PC-9 (cell line): Measurements from ENCODE around the gene OOSP1. TPM values are rescaled to one million over a fixed set of nuclear protein-coding genes. Genes with fewer than 3 reads are reported as not detected.

Experiments used
- BruUV-seq: library from RNA; stranded (reverse); fragments of 400-500 nt; replicated peaks from 2 replicates; lab custom pipeline; 2021; lab: Mats Ljungman, UMichigan
- CTCF ChIA-PET: fragments of 300-600 bp; sonication (Branson Sonifier 250); formaldehyde crosslinking; loops from one replicate; lab custom pipeline; 2022; ENCODE audit warnings: antibody characterized with exemption; lab: Charles Lee
- POLR2A ChIA-PET: fragments of 300-600 bp; sonication (Branson Sonifier 250); formaldehyde crosslinking; loops from one replicate; lab custom pipeline; 2022; ENCODE audit warnings: antibody characterized with exemption; ENCODE audit not compliant: unreplicated experiment; lab: Charles Lee
- DNase-seq, 2 experiments: peaks; one replicate each; pipeline versions ENCODE4 v3.0.0 to v3.0.0-alpha.2; 2015 to 2022; ENCODE audit warnings: mixed read lengths in 1 of 2
- H2AFZ ChIP-seq: fragments of 200-600 bp; sonication (generic); 2 replicates; pipeline ENCODE4 v1.8.1; 2017; ENCODE audit warnings: antibody characterized with exemption
- H3F3A ChIP-seq: fragments of 200-600 bp; sonication (generic); 2 replicates; pipeline ENCODE4 v1.8.1; 2017; ENCODE audit warnings: antibody characterized with exemption, mild to moderate bottlenecking, low read depth; ENCODE audit not compliant: insufficient read depth
- H3K27ac ChIP-seq: fragments of 200-600 bp; sonication (generic); 2 replicates; pipeline ENCODE4 v1.6.1; 2016; ENCODE audit warnings: mixed run types
- H3K27me3 ChIP-seq: fragments of 200-600 bp; sonication (generic); 2 replicates; pipeline ENCODE4 v1.6.1; 2016; ENCODE audit warnings: low read depth, mixed run types; ENCODE audit not compliant: insufficient read depth
- H3K36me3 ChIP-seq: fragments of 200-600 bp; sonication (generic); 2 replicates; pipeline ENCODE4 v1.6.1; 2016; ENCODE audit warnings: low read depth, mixed run types
- H3K4me1 ChIP-seq: fragments of 200-600 bp; sonication (generic); replicated peaks from 2 replicates; pipeline ENCODE4 v1.6.1; 2016; ENCODE audit warnings: mixed run types; ENCODE audit not compliant: insufficient read depth
- H3K4me2 ChIP-seq: fragments of 200-600 bp; sonication (generic); 2 replicates; pipeline ENCODE4 v1.6.1; 2017; ENCODE audit warnings: mixed run types
- H3K4me3 ChIP-seq: fragments of 200-600 bp; sonication (generic); 2 replicates; pipeline ENCODE4 v1.6.1; 2016; ENCODE audit warnings: mixed run types
- H3K79me2 ChIP-seq: fragments of 200-600 bp; sonication (generic); 2 replicates; pipeline ENCODE4 v1.6.1; 2017; ENCODE audit warnings: low read depth, mixed run types
- H3K9me2 ChIP-seq: fragments of 200-600 bp; sonication (generic); 2 replicates; pipeline ENCODE4 v1.8.1; 2017; ENCODE audit warnings: mild to moderate bottlenecking; ENCODE audit not compliant: insufficient read depth
- H3K9me3 ChIP-seq: fragments of 200-600 bp; sonication (generic); 2 replicates; pipeline ENCODE4 v1.8.1; 2016; ENCODE audit warnings: low read depth; ENCODE audit not compliant: insufficient read depth
- H4K20me1 ChIP-seq: fragments of 200-600 bp; sonication (generic); 2 replicates; pipeline ENCODE4 v1.8.1; 2017; ENCODE audit not compliant: insufficient read depth
- CTCF ChIP-seq: fragments of 200-600 bp; sonication (generic); conservative IDR thresholded peaks from 2 replicates; pipeline ENCODE4 v1.6.1; 2017; ENCODE audit warnings: mixed run types, antibody characterized with exemption, mild to moderate bottlenecking, moderate library complexity
- EZH2 ChIP-seq: fragments of 200-600 bp; sonication (generic); IDR thresholded peaks from 2 replicates; pipeline ENCODE4 v1.8.0; 2017; ENCODE audit warnings: antibody characterized with exemption, low read depth
- intact Hi-C: fragments of 100-400 bp; cut with micrococcal nuclease; formaldehyde crosslinking; loops from one replicate; pipeline ENCODE4 v1.10.0; 2022; ENCODE audit not compliant: unreplicated experiment
- total RNA-seq: library from RNA; stranded (reverse); gene quantifications from 2 replicates; pipeline ENCODE4 v1.2.3, GENCODE V29; 2021

Gene OOSP1
- total RNA-seq, 1 experiment from 2014 or later = not detected

- CTCF ChIA-PET = no interaction called here
- Histone ChIP-seq H3K4me2 (no peak overlapping the region), H3K9me3 (no peaks in the 10 kb centered on the region), H3K79me2 (no peaks in the 10 kb centered on the region), H4K20me1 (no peaks in the 10 kb centered on the region), H3K4me1 (no peaks in the 10 kb centered on the region), H3F3A (no peaks in the 10 kb centered on the region), H3K27me3 (peaks cover 8% of the 10 kb centered on the region; the same call in 1 of the 2 replicates), H3K36me3 (no peaks in the 10 kb centered on the region), H3K4me3 (no peak overlapping the region), H3K9me2 (no peaks in the 10 kb centered on the region), H2AFZ (no peak overlapping the region), H3K27ac (no peak overlapping the region)
- no TSS peak for BruUV-seq
- no peak for DNase-seq
- TF ChIP-seq EZH2 (no peak), CTCF (no peak)
- intact Hi-C loops = no loop called here
- POLR2A ChIA-PET = no interaction called here
These were observed 45.0 kb downstream of the OOSP1 start for GRCh38 chr11:59983212-59983611.

- Histone ChIP-seq H3K27ac (no peak overlapping the region), H3K9me3 (no peaks in the 10 kb centered on the region), H3K9me2 (no peaks in the 10 kb centered on the region), H3K4me3 (no peak overlapping the region), H3K4me1 (no peaks in the 10 kb centered on the region), H4K20me1 (no peaks in the 10 kb centered on the region), H3F3A (no peaks in the 10 kb centered on the region), H3K36me3 (no peaks in the 10 kb centered on the region), H3K4me2 (no peak overlapping the region), H3K27me3 (peaks cover 8% of the 10 kb centered on the region; the same call in 1 of the 2 replicates), H3K79me2 (no peaks in the 10 kb centered on the region), H2AFZ (no peak overlapping the region)
- intact Hi-C loops = no loop called here
- DNase-seq = no peak
- no peak for TF ChIP-seq CTCF
- no peak for TF ChIP-seq EZH2
- ChIA-PET POLR2A (no interaction called here), CTCF (no interaction called here)
- BruUV-seq = no TSS peak
These were observed 46.1 kb downstream of the OOSP1 start for GRCh38 chr11:59984368-59984767.

GRCh38 chr11:59990421-59990820 is 52.2 kb downstream of the OOSP1 start:
- H3K4me2 ChIP-seq = no peak overlapping the region
- no peaks in the 10 kb centered on the region for H4K20me1 ChIP-seq
- CTCF ChIA-PET = interaction anchor here (0.6 kb wide), 1 partner anchor 712 kb away, joined by 5 read pairs; no protein-coding TSS in a partner anchor
- H2AFZ ChIP-seq = no peak overlapping the region
- intact Hi-C loops = no loop called here
- no peak overlapping the region for H3K27ac ChIP-seq
- H3K4me3 ChIP-seq = no peak overlapping the region
- no peaks in the 10 kb centered on the region for H3K79me2 ChIP-seq
- H3K36me3 ChIP-seq = no peaks in the 10 kb centered on the region
- BruUV-seq = no TSS peak
- POLR2A ChIA-PET = no interaction called here
- H3K27me3 ChIP-seq = no peaks in the 10 kb centered on the region
- no peaks in the 10 kb centered on the region for H3K4me1 ChIP-seq
- TF ChIP-seq CTCF (no peak), EZH2 (no peak)
- H3K9me2 ChIP-seq = no peaks in the 10 kb centered on the region
- no peaks in the 10 kb centered on the region for H3F3A ChIP-seq
- no peak for DNase-seq
- H3K9me3 ChIP-seq = no peaks in the 10 kb centered on the region
